Fibroblast of pulmonary artery (primary cell): ENCODE data around the gene SOX1.

Experiments used
- DNase-seq: peaks from one replicate; pipeline ENCODE4 v3.0.0-alpha.2; 2010; ENCODE audit warnings: low read depth
- H3K4me3 ChIP-seq: replicated peaks from 2 replicates; pipeline ENCODE4 v1.5.1; 2011; ENCODE audit warnings: low read depth, mild to moderate bottlenecking, control low read depth, low read length, moderate library complexity
- TF ChIP-seq, protein P1 (sequence below): IDR thresholded peaks from 2 replicates; pipeline ENCODE4 v1.5.1; 2011; ENCODE audit warnings: mild to moderate bottlenecking, control low read depth, low read length, inconsistent platforms; ENCODE audit errors: missing control alignments

SOX1 gene

DNA sequence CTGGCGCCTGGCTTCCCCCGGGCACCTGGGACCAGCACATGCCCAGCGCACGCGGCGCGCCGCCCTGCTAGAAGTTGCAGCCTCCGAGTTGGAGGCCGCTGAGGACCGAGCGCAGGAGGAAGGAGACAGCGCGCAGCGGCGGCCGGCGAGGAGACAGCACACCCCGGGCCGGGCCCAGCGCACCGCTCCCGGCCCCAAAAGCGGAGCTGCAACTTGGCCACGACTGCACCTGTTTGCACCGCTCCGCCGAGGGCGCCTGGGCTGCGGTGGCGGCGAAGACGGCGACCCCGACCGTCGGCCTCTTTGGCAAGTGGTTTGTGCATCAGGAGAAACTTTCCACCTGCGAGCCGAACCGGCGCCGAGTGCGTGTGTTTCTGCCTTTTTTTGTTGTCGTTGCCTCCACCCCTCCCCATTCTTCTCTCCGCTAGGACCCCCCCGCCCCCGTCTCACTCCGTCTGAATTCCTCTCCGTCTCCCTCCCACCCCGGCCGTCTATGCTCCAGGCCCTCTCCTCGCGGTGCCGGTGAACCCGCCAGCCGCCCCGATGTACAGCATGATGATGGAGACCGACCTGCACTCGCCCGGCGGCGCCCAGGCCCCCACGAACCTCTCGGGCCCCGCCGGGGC, at the start of gene SOX1:
Gene SOX1, plus strand, starts transcription at position 34 of the 626 bp plus-strand sequence. Its CDS starts 510 bp downstream, at position 544.
- H3K4me3 ChIP-seq = no peak within 1 kb of the TSS

DNA sequence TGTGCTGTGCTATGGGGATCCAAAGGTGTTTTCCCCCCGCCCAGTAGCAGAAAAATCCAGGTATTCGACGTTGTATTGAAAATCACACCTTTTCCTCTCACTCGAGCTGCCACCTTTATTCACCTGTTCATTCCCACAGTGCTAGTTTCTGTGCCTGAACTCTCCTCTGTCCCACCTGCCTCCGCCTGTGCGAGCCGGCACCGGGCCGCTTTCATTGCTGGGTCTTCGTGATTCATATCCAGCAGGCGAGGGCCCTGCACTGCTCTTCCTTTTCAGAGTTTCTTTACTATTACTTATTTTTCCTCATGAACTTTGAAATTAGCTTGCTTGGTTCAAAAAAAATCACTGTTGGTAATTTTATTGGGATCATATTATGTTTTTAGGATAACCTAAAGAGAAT, 42.4 kb upstream of the SOX1 start:
- TF ChIP-seq, protein P1, sequence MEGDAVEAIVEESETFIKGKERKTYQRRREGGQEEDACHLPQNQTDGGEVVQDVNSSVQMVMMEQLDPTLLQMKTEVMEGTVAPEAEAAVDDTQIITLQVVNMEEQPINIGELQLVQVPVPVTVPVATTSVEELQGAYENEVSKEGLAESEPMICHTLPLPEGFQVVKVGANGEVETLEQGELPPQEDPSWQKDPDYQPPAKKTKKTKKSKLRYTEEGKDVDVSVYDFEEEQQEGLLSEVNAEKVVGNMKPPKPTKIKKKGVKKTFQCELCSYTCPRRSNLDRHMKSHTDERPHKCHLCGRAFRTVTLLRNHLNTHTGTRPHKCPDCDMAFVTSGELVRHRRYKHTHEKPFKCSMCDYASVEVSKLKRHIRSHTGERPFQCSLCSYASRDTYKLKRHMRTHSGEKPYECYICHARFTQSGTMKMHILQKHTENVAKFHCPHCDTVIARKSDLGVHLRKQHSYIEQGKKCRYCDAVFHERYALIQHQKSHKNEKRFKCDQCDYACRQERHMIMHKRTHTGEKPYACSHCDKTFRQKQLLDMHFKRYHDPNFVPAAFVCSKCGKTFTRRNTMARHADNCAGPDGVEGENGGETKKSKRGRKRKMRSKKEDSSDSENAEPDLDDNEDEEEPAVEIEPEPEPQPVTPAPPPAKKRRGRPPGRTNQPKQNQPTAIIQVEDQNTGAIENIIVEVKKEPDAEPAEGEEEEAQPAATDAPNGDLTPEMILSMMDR = no peak
- H3K4me3 ChIP-seq = no peak overlapping the region
- no peak for DNase-seq

More for the DNA sequence above, at the start of gene SOX1:
- TF ChIP-seq, protein P1 = no peak
- DNase-seq = no peak

DNA sequence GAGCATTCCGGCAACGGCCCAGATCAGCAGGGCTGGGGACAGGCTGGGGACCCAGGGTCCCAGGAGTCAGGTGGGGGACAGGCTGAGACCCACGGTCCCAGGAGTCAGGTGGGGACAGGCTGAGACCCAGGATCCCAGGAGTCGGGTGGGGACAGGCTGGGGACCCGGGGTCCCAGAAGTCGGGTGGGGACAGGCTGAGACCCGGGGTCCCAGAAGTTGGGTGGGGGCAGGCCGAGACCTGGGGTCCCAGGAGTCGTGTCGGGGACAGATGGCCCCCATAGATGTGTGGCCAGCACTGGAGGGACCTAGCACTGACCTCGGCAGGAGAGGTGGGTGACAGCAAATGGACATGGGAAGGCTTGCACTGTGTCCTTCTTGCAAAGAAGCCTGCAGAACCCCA, 39.7 kb upstream of the SOX1 start:
- H3K4me3 ChIP-seq = no peak overlapping the region
- no peak for DNase-seq
- TF ChIP-seq, protein P1 = no peak

DNA sequence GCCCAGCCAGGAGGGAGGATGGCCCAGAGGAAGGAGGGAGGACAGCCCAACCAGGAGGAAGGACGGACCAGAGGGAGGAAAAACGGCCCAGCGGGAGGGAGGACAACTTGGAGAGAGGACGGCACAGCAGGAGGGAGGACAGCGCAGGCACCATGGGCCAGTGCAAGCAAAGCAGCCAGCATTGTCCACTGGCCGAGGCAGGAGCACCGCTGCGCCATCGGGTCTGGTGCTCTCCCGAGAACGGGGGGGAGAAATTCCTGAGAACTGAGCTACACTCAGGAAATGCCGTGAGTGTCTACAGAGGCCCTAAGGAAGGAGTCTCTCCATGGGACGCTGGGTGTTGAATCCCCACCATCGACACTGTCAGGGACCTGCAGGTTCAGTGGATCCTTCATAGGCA, 38.5 kb upstream of the SOX1 start:
- no peak overlapping the region for H3K4me3 ChIP-seq
- TF ChIP-seq, protein P1 = no peak
- DNase-seq = no peak

DNA sequence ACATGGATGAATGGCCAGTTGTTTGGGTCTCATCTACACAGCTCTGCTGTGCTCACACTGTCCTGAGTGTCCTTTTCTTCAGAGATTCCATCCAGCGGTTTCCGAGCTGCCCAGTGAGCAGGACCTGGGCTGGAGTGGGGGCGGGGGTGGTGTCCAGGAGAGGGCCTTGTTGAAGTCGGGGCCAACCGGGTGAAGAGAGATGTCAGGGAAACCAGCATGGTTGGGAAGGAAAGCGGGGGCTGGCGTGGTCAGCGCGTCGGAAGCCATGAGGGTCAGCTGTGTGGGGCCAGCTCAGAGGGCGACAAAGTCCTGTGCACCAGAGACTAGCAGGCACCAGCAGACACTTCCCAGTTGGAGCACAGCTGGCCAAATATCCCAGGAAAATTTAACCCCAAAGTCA, 37.8 kb upstream of the SOX1 start:
- TF ChIP-seq, protein P1 = no peak
- no peak overlapping the region for H3K4me3 ChIP-seq
- DNase-seq = no peak

DNA sequence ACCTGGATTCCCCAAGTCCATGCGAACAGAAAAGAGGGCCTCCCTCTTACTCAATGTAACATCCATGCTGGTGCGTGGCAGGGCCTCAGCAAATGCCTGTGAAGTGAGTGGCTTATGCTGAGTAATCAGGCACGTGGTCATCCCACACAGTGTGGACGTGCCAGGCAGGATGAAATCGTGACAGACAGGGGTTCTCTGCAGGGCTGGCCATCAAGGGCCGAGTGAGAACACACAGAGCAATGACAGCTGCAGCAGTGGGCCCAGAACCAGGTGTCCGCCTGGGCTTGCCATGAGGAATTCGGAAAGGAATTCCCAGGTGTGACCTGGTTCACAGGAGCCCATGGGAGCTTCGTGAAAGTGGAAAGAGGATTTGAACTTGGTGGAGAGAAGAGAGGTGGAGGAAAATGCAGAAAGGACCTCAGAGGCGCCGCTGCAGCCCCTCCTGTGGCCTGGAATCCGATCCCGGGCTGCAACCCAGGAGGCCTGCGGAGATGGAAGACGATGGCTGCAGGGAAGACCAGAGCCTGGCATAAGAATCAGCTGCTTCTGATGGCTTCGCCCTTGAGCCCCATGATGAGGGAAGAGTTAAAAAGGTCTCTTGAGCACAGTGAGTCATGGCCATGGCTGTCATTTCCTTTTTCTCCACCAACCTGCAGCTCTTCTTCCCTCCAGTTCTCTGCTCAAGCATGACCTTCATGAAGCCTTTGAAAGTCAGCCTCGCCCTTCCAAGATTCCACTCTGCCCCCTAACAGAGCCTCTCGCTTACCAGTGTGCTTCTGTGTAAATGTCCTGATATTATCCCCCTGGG, 34.6 kb upstream of the SOX1 start:
- no peak for DNase-seq
- no peak overlapping the region for H3K4me3 ChIP-seq
- TF ChIP-seq, protein P1 = no peak

DNA sequence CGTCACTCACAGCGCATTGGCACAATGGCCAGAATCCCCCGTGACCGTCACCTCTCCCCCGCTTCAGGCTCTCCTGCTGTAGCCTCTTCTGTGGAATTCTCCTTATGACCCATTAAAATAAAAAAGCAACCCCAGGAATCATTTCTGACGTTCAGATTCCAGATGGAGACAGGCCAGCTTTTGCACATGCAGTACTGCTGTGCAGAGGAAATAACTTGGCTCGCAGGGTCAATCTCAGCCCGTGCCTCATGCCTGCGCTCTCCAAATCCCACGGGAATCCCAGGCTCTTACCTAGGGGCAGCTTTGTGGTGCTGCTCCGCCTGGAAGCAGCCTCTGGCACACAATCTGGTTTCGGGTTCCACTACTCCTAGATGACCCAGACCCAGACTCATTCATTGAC, 32.7 kb upstream of the SOX1 start:
- DNase-seq = no peak
- TF ChIP-seq, protein P1 = no peak
- H3K4me3 ChIP-seq = no peak overlapping the region
